CD8-positive, alpha-beta memory T cell (primary cell): ENCODE measurements around the gene LTB4R. TPM values are rescaled to one million over a fixed set of nuclear protein-coding genes. Genes with fewer than 3 reads are reported as not detected.

Experiments used
- polyA plus RNA-seq: library from polyadenylated mRNA; unstranded; fragments of 300-500 nt; fragmentation: Illumina TruSeq; gene quantifications from one replicate; pipeline ENCODE4 v1.2.3, GENCODE V29; 2021
- total RNA-seq, 2 experiments: library from RNA; stranded (reverse); gene quantifications; one replicate each; pipeline ENCODE4 v1.2.3, GENCODE V29; 2021

LTB4R gene
- total and polyA plus RNA-seq, 3 experiments from 2014 or later: 9.8 to 12.3 (median 10.3) TPM

Other genes with a start within 250 kb of the LTB4R start
Only the 30 nearest of the 33 such genes appear.
- 10 to 100 TPM; 69.0 to 72.4 TPM for gene DCAF11, start 196.7 kb upstream of the LTB4R start, total RNA-seq
- gene DCAF11, start 196.7 kb upstream of the LTB4R start, polyA plus RNA-seq: 83.9 TPM
- 1 to 10 TPM; 1.5 to 1.6 TPM for gene NRL, start 196.6 kb upstream of the LTB4R start, total RNA-seq
- 1.5 TPM for gene NRL, start 196.6 kb upstream of the LTB4R start, polyA plus RNA-seq
- gene FITM1, start 180.8 kb upstream of the LTB4R start, total RNA-seq: 1 to 10 TPM in 1 of 2 experiments, under 1 TPM in 1; 0.58 to 1.1 TPM
- gene FITM1, start 180.8 kb upstream of the LTB4R start, polyA plus RNA-seq: not detected
- gene PSME1, start 175.3 kb upstream of the LTB4R start, total RNA-seq: 100 to 1,000 TPM; 343 to 347 TPM
- 1,041 TPM for gene PSME1, start 175.3 kb upstream of the LTB4R start, polyA plus RNA-seq
- 10 to 100 TPM; 28.1 to 30.2 TPM for gene EMC9, start 169.9 kb upstream of the LTB4R start, total RNA-seq
- 15.0 TPM for gene EMC9, start 169.9 kb upstream of the LTB4R start, polyA plus RNA-seq
- 100 to 1,000 TPM; 368 to 376 TPM for gene PSME2, start 164.9 kb upstream of the LTB4R start, total RNA-seq
- gene PSME2, start 164.9 kb upstream of the LTB4R start, polyA plus RNA-seq: 534 TPM
- gene RNF31, start 164.0 kb upstream of the LTB4R start, total RNA-seq: 10 to 100 TPM; 85.9 TPM
- 71.5 TPM for gene RNF31, start 164.0 kb upstream of the LTB4R start, polyA plus RNA-seq
- gene IRF9, start 150.2 kb upstream of the LTB4R start, total RNA-seq: 10 to 100 TPM; 62.0 to 68.6 TPM
- 91.7 TPM for gene IRF9, start 150.2 kb upstream of the LTB4R start, polyA plus RNA-seq
- 10 to 100 TPM; 24.5 to 26.7 TPM for gene REC8, start 139.4 kb upstream of the LTB4R start, total RNA-seq
- gene REC8, start 139.4 kb upstream of the LTB4R start, polyA plus RNA-seq: 10.0 TPM
- gene IPO4, start 122.7 kb upstream of the LTB4R start, total RNA-seq: 100 to 1,000 TPM; 164 to 172 TPM
- gene IPO4, start 122.7 kb upstream of the LTB4R start, polyA plus RNA-seq: 20.9 TPM
- 10 to 100 TPM; 31.3 to 34.0 TPM for gene TM9SF1, start 116.1 kb upstream of the LTB4R start, total RNA-seq
- gene TM9SF1, start 116.1 kb upstream of the LTB4R start, polyA plus RNA-seq: 30.0 TPM
- under 1 TPM; 0.26 to 0.44 TPM for gene TSSK4, start 105.8 kb upstream of the LTB4R start, total RNA-seq
- 1.2 TPM for gene TSSK4, start 105.8 kb upstream of the LTB4R start, polyA plus RNA-seq
- 10 to 100 TPM; 86.4 to 87.6 TPM for gene CHMP4A, start 98.0 kb upstream of the LTB4R start, total RNA-seq
- gene CHMP4A, start 98.0 kb upstream of the LTB4R start, polyA plus RNA-seq: 159 TPM
- 10 to 100 TPM; 15.5 to 16.2 TPM for gene MDP1, start 95.4 kb upstream of the LTB4R start, total RNA-seq
- 25.8 TPM for gene MDP1, start 95.4 kb upstream of the LTB4R start, polyA plus RNA-seq
- 100 to 1,000 TPM; 232 to 240 TPM for gene NEDD8, start 79.1 kb upstream of the LTB4R start, total RNA-seq
- 364 TPM for gene NEDD8, start 79.1 kb upstream of the LTB4R start, polyA plus RNA-seq
- 10 to 100 TPM; 43.6 to 48.6 TPM for gene GMPR2, start 78.6 kb upstream of the LTB4R start, total RNA-seq
- gene GMPR2, start 78.6 kb upstream of the LTB4R start, polyA plus RNA-seq: 96.8 TPM
- gene TINF2, start 68.9 kb upstream of the LTB4R start, total RNA-seq: 100 to 1,000 TPM; 101 to 106 TPM
- gene TINF2, start 68.9 kb upstream of the LTB4R start, polyA plus RNA-seq: 161 TPM
- 1 to 10 TPM; 3.2 to 3.7 TPM for gene TGM1, start 48.3 kb upstream of the LTB4R start, total RNA-seq
- not detected for gene TGM1, start 48.3 kb upstream of the LTB4R start, polyA plus RNA-seq
- 10 to 100 TPM; 41.0 to 41.8 TPM for gene RABGGTA, start 39.9 kb upstream of the LTB4R start, total RNA-seq
- 37.7 TPM for gene RABGGTA, start 39.9 kb upstream of the LTB4R start, polyA plus RNA-seq
- 1 to 10 TPM; 9.3 to 9.8 TPM for gene DHRS1, start 11.7 kb upstream of the LTB4R start, total RNA-seq
- 34.8 TPM for gene DHRS1, start 11.7 kb upstream of the LTB4R start, polyA plus RNA-seq
- 10 to 100 TPM; 44.1 to 47.1 TPM for gene NOP9, start 11.7 kb upstream of the LTB4R start, total RNA-seq
- 2.1 TPM for gene NOP9, start 11.7 kb upstream of the LTB4R start, polyA plus RNA-seq
- 10 to 100 TPM; 12.4 to 12.7 TPM for gene CIDEB, start 3.5 kb upstream of the LTB4R start, total RNA-seq
- gene CIDEB, start 3.5 kb upstream of the LTB4R start, polyA plus RNA-seq: 27.5 TPM
- 1 to 10 TPM; 8.3 to 8.7 TPM for gene LTB4R2, start 1.4 kb upstream of the LTB4R start, total RNA-seq
- 2.6 TPM for gene LTB4R2, start 1.4 kb upstream of the LTB4R start, polyA plus RNA-seq
- gene ADCY4, start 23.6 kb downstream of the LTB4R start, total RNA-seq: 1 to 10 TPM in 1 of 2 experiments, under 1 TPM in 1; 0.84 to 1.5 TPM
- gene ADCY4, start 23.6 kb downstream of the LTB4R start, polyA plus RNA-seq: 0.64 TPM
- 10 to 100 TPM; 11.6 to 12.5 TPM for gene RIPK3, start 28.5 kb downstream of the LTB4R start, total RNA-seq
- 15.4 TPM for gene RIPK3, start 28.5 kb downstream of the LTB4R start, polyA plus RNA-seq
- gene NFATC4, start 56.7 kb downstream of the LTB4R start, total RNA-seq: 1 to 10 TPM in 1 of 2 experiments, under 1 TPM in 1; 0.81 to 1.5 TPM
- not detected for gene NFATC4, start 56.7 kb downstream of the LTB4R start, polyA plus RNA-seq
- under 1 TPM; 0.02 to 0.04 TPM for gene NYNRIN, start 87.5 kb downstream of the LTB4R start, total RNA-seq
- gene NYNRIN, start 87.5 kb downstream of the LTB4R start, polyA plus RNA-seq: not detected
- gene CBLN3, start 118.2 kb downstream of the LTB4R start, total RNA-seq: 1 to 10 TPM; 7.4 to 7.7 TPM
- gene CBLN3, start 118.2 kb downstream of the LTB4R start, polyA plus RNA-seq: not detected
- gene KHNYN, start 118.5 kb downstream of the LTB4R start, total RNA-seq: 10 to 100 TPM; 68.8 to 72.3 TPM
- 21.1 TPM for gene KHNYN, start 118.5 kb downstream of the LTB4R start, polyA plus RNA-seq
- 10 to 100 TPM; 58.1 to 59.6 TPM for gene SDR39U1, start 131.3 kb downstream of the LTB4R start, total RNA-seq
- gene SDR39U1, start 131.3 kb downstream of the LTB4R start, polyA plus RNA-seq: 67.7 TPM